ENCODE measurements around the gene LRFN3.
"Not testable (repeated sequence)": the region's sequence is repeated elsewhere in the genome, so short reads cannot be mapped to it uniquely, and the experiment has no call there.

The LRFN3 gene

DNA sequence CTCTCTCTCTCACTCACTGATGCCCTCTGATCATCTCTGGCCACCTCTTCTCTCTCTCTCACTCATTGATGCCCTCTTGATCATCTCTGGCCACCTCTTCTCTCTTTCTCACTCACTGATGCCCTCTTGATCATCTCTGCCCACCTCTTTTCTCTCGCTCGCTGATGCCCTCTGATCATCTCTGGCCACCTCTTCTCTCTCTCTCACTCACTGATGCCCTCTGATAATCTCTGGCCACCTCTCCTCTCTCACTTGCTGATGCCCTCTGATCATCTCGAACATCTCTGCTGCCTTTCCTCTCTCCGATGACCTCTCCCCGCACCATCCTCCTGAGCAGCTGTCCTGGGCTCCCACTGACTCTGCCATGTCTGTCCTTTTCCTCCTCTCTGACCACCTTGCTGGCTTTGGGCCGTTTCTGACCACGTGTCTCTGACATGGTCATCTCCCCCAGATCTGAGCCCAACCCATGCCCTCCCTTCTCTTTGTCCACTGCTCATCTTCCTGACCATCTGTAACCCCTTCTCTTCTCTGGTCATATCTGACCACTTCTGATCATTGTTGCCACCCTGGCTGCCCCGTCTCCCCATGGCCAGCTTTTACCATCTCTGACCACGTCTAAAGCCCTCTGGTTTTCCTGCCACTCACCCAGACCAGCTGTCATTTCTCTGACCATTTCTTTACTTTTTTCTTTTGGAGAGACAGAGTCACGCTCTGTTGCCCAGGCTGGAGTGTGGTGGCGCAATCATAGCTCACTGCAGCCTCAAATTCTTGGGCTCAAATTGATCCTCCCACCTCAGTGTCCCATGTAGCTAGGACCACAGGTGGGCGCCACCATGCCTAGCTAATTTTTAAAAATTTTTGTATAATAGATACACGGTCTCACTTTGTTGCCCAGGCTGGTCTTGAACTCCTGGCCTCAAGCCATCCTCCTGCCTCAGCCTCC lies 2.4 kb downstream of the LRFN3 start:
- no peak for DNase-seq (ENCODE audit: low read depth in 2 of 2)

DNA sequence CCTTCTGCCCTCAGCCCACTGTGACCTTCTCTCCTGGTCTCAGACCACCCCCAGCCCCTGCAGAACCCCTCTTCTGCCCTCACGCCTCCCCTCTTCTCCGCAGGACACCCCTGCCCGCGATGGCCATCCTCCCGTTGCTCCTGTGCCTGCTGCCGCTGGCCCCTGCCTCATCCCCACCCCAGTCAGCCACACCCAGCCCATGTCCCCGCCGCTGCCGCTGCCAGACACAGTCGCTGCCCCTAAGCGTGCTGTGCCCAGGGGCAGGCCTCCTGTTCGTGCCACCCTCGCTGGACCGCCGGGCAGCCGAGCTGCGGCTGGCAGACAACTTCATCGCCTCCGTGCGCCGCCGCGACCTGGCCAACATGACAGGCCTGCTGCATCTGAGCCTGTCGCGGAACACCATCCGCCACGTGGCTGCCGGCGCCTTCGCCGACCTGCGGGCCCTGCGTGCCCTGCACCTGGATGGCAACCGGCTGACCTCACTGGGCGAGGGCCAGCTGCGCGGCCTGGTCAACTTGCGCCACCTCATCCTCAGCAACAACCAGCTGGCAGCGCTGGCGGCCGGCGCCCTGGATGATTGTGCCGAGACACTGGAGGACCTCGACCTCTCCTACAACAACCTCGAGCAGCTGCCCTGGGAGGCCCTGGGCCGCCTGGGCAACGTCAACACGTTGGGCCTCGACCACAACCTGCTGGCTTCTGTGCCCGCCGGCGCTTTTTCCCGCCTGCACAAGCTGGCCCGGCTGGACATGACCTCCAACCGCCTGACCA lies 3.3 kb downstream of the LRFN3 start:
- DNase-seq (ENCODE audit: low read depth in 2 of 2), result no peak

DNA sequence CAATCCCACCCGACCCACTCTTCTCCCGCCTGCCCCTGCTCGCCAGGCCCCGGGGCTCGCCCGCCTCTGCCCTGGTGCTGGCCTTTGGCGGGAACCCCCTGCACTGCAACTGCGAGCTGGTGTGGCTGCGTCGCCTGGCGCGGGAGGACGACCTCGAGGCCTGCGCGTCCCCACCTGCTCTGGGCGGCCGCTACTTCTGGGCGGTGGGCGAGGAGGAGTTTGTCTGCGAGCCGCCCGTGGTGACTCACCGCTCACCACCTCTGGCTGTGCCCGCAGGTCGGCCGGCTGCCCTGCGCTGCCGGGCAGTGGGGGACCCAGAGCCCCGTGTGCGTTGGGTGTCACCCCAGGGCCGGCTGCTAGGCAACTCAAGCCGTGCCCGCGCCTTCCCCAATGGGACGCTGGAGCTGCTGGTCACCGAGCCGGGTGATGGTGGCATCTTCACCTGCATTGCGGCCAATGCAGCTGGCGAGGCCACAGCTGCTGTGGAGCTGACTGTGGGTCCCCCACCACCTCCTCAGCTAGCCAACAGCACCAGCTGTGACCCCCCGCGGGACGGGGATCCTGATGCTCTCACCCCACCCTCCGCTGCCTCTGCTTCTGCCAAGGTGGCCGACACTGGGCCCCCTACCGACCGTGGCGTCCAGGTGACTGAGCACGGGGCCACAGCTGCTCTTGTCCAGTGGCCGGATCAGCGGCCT lies 4.1 kb downstream of the LRFN3 start:
- no peak for DNase-seq (ENCODE audit: low read depth in 2 of 2)

DNA sequence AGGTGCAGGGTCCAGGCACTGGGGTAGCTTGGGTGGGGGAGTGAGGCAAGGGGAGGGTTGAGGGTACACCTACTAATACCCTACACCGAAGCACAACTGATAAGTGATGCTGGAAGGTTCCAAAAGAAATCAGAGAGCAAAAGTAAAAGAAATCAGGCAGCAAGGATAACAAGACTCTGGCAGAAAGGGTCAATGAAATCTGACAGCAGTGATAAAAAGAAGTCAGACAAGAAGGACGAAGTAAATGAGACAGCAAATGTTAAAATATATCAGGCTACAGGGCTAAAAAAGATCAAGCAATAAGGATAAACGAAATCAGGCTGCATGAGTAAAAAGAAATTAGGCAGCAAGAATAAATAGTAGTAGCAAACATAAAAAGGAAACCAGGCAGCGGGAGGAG lies 4.7 kb downstream of the LRFN3 start:
- DNase-seq (ENCODE audit: low read depth in 2 of 2), result no peak

DNA sequence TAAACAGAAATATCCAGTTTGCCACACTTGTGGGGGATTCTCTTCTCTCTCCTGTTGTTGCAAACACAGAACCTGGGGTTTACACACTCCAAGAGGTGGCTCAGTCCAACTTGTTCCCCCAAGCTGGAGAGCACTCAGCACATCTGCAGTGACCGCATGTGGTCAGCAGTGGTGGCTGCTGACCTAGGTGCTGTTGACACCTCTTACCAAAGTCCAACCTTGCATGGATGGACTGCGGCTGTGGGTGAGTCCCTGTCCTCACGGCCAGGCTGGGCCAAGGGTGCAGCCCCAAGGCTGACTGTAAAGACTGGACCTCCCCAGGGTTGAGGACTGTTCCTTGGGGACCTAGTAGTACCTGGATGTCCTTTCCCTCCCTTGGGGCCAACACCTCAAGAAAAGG lies 6.1 kb downstream of the LRFN3 start:
- no peak for DNase-seq (ENCODE audit: low read depth in 2 of 2)

DNA sequence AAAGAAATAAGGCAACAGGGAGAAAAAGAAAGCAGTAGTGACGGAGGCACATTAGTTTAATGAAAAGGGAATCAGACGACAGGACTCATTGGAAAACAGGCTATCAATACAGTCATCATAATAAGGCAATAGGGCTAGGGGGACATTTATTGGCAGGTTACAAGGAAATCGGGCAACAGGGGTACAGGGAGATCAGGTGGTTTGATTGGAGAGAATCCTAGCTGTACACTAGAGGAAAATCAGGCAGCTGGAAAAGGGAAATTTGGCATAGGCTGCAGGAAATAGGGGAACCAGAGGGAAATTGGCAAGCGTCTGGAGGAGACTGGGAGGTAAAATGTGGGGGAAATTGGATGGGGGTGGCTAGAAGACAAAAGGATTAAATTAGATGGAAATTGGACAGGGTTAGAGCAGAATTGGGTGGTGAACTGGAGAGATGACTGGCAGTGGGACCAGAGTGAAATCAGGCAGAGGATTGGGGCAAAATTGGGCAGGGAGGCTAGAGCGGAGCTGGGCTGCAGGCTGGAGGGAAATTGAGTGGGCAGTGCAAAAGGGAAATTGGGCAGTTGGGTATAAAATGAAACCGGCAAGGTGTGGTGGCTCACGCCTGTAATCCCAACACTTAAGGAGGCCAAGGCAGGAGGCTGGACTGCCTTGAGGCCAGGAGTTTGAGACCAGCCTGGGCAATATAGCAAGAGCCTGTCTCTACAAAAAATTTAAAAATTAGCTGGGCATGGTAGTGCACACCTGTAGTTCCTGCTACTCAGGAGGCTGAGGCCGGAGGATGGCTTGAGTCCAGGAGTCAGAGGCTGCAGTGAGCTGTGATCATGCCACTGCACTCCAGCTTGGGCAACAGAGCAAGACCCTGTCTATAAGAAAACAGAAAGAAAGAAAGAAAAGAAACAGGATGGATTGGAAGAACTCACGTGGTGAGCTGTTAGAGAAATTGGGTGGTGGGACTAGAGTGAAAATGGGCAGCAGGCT lies 7.4 kb downstream of the LRFN3 start:
- no peak for DNase-seq (ENCODE audit: low read depth in 2 of 2)

DNA sequence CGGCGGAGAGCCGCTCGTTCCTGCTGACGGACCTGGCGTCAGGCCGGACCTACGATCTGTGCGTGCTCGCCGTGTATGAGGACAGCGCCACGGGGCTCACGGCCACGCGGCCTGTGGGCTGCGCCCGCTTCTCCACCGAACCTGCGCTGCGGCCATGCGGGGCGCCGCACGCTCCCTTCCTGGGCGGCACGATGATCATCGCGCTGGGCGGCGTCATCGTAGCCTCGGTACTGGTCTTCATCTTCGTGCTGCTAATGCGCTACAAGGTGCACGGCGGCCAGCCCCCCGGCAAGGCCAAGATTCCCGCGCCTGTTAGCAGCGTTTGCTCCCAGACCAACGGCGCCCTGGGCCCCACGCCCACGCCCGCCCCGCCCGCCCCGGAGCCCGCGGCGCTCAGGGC lies 8.4 kb downstream of the LRFN3 start:
- DNase-seq (ENCODE audit: low read depth in 2 of 2), result no peak

DNA sequence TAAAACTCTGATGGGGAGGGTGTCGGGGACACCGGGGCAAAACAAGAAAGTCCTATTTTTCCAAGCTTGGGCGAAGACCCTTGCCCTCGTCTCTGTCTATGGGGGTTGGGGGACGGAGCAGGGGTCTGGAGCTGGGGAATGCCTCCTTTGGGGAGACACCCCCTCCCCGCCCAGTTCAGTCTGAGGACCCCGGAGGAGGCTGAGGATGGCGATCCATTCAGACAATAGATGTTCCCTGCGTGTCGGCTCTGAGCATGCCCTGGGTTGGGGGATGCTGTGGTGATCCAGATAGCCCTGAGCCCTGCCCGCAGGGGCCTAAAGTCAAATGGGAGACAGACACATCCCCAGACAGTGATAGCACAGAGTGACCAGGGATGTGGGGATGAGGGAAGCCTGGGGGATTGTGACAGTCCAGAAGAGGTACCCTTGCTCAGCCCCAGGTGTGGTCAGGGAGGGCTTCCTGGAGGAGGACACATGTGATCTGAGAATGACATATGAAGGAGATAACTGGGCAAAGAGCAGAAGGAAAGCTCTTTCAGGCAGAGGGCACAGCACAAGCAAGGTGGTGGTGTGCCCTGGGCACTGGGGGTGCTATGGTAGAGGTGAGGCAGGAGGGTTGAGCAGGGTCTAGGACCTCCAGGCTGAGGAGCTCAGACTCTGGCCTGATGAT lies 9.1 kb downstream of the LRFN3 start:
- no peak for DNase-seq (ENCODE audit: low read depth in 2 of 2)

DNA sequence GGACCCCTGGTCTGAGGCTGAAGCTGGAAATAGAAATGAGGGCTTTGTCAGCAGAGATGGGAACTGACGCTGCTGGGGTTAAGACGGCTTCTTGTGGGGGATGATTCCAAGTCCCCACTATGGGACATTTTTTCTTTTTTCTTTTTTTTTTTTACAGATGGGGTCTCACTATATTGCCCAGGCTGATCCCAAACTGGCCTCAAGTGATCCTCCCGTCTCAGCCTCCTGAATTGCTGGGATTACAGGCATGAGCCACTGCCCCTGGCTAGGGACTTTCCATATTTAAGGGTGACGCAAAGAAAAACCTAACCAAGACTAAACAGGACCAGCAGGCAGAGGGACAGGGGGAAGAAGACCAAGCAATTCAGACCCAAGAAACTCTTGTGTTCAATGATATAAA lies 10.0 kb downstream of the LRFN3 start:
- DNase-seq (ENCODE audit: low read depth in 2 of 2), result no peak

DNA sequence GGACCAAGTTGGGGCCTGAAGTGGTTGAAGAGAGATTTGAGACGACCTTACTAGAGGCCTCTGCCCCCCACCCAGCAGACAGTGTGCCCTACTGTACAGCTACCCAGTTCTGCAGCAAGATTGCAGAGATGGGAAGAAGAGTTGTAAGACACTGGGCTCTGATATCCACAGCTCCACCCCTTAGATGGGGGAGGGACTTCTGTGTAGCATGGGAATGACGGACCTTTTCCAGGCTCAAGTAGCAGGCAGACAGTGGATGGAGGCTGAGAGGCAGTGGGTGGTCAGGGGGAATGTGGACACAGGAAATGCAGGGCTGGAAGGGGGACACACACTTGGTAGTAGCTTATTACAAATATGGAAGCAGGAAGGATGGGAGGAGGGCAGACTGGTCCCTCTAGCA lies 13.0 kb downstream of the LRFN3 start:
- no peak for DNase-seq (ENCODE audit: low read depth in 2 of 2)

DNA sequence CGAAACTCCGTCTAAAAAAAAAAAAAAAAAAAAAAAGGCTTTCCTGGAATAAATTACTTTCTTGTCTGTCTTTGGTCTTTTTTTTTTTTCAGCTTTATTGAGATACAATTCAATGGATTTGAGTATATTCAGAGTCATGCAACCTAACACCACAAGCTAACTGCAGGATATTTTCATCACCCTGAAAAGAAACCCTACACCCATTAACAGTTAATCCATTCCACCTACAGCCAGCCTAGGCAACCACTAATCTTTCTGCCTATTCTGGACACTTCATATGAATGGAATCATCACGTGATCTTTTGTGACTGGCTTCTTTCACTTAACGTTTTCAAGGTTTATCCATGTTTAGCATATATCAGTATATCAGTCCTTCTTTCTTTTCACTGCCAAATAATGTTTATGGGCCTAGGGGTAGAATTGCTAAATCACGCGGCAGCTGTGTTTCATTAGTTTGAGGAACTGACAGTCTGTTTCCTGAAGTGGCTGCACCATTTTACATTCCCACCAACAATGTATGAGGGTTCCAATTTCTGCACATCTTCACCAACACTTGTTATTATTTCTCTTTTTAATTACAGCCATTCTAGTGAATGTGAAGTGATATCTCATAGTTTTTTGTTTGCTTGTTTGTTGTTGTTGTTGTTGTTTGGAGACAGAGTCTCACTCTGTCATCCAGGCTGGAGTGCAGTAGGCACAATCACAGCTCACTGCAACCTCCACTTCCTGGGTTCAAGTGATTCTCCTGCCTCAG lies 19.9 kb downstream of the LRFN3 start:
- DNase-seq (ENCODE audit: low read depth in 2 of 2), result no peak

DNA sequence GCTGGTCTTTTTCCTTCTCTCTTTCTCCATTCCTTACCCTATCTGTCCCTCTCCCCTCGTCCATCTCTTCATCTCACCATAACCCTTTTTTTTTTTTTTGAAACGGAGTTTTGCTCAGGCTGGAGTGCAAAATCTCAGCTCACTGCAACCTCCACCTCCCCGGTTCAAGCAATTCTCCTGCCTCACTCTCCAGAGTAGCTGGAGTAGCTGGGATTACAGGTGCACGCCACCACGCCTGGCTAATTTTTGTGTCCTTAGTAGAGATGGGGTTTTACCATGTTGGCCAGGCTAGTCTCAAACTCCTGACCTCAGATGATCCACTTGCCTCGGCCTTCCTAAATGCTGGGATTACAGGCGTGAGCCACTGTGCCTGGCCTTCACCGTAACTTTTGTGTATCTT lies 21.2 kb downstream of the LRFN3 start:
- not testable (repeated sequence) for DNase-seq (ENCODE audit: low read depth in 2 of 2)

DNA sequence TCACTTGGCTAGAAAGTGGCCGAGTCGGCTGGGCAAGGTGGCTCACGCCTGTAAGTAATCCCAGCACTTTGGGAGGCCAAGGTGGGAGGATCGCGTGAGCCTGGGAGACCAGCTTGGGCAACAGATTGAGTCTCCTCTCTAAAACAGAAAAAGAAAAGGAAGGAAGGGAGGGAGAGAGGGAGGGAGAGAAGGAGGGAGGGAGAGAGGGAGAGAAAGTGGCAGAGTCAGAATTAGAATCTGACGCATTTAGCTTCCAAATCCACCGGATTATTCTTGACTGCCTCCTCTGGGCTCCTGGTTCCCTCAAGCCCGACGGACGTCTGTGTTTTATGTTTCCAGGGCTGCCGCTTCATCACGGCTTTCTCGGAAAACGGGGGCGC lies 22.5 kb downstream of the LRFN3 start:
- no peak for DNase-seq (ENCODE audit: low read depth in 2 of 2)

DNA sequence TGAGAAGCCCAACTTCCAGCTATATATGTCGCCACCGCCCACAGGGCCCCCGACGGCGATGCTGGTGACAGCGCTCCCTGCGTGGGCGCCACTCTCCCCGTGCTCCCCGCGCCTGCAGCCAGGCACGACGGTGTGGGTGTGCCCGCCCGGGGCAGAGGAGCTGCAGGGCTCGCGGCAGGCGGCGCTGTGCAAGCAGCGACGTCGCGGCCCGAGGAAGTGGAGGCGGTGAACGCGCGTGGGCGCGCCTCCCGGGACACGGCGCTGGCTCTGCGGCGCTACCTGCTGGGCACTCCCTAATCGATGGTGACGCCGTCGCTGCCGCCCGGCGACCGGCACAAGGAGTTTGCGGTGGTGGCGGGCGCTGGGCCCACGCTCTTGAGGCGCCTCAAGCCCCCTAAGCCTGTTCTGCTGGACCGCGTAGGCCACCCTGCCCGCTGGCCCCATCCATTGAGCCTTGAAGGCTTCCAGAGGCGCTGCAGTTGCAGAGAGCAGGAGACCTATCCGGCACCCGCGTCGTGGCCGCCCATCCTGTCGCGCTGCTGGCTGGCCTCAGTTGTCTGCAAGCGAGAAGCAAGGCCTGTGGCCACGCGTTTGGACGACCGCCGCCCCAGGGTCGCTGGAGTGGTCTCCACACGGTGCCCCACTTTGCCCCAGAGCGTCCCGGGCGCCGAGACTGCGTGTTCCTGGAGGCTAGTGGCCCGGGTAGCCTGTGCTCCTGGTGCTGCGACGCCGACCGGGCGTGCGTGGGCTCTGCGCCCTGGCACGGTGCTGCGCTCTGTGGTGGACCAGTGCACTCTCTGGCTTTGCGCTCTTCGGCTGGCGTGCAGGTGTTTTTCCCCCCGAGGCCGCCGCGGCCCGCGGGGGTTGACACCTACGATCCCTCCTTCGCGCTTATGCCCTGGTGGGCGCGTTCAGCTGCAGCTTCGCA lies 23.1 kb downstream of the LRFN3 start:
- DNase-seq (ENCODE audit: low read depth in 2 of 2), result no peak

DNA sequence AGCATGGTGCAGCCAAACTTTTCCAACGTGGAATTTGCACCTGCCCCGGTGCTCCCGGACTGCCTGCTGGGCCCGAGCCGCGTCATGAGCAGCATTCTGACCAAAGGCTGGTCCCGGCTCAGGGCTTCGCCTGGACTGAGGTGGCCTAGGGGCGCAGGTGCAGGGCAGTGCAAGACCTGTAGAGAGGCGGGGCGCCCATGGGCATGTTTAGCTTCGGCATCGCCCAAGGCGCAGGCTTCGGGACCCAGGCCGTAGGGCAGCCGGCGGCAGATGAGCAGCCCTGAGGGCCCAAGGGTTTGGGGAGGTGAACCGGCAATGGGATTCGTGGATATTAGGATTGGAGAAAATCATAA lies 23.8 kb downstream of the LRFN3 start:
- DNase-seq (ENCODE audit: low read depth in 2 of 2), result no peak

DNA sequence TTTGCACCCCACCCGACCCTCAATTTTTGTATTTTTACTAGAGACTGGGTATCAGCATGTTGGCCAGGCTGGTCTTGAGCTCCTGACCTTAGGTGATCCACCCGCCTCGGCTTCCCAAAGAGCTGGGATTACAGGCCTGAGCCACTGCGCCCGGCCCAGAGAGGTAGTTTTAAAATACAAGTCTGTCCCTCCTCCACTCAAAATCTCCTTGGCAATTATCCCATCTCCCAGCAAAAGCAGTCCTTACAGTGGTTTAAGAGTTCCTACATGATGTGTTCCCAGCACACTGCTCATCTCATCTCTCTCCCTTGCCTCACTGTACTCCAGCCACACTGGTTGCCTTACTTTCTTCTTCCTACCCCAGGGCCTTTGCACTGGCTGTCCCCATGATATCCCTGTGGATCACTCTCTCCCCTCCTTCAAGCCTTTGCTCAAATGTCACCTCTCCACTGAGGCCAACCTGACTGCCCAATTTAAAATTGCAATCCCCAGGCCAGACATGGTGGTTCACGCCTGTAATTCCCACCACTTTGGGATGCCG lies 24.3 kb downstream of the LRFN3 start:
- DNase-seq (ENCODE audit: low read depth in 2 of 2), result no peak

DNA sequence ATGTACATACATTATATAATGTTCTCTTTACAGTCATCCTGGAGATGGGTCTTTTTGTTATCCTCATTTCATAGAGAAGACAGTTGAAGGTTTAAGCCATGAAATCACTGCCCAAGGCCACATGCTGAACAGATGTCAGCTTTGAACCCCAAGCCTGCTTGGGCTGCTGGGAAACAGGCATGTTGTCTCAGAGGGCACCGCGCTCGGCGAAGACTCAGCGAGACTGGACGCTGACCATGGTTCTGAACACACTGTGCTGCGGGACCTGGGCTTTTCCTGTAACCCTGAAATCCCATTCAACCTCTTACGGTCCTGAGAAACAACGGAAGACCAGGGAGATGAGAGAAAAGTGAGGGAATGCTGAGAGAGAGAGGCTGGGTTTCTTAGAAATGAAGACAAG lies 27.3 kb downstream of the LRFN3 start:
- peak in 1 of 2 experiments; percentile 9 for DNase-seq (ENCODE audit: low read depth in 2 of 2)

DNA sequence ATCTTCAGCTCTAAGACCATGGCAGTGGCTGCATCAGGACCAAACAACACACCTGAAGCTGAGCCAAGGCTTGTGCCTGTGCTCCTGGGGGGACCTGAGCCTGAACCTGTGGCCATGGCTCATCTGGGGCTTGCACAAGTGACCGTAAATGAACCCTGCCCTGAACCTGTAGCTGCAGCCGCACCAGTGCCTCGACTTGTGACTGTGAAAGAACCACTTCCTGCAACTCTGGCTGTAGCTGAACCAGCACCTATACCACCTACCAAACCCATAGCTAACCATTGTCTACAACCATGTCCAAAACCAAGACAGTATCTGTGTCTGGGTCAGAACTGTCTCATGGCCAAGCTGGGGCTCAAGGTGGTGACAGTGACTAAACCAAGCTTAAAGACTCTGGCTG lies 30.6 kb downstream of the LRFN3 start:
- no peak for DNase-seq (ENCODE audit: low read depth in 2 of 2)

DNA sequence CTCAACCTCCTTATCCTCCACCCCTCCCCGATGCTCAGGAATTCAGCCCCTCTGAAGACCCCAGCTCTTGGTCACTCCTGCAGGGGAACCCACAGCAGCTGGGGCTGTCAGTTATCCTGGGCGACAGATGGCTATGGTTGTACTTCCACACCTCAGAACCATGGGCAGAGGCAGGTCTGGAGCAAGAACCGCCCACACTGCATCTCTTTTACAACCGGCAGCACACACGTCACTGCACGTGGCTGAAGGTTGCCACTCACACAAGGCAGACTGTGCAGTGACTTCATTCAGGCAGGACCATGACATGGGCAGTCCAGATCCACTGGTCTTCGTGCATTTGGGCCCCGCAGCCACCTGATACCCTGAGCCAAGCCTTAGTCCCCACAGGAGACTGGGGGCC lies 37.3 kb downstream of the LRFN3 start:
- no peak for DNase-seq (ENCODE audit: low read depth in 2 of 2)

Data from fibroblast of skin of left biceps (primary cell).